Parathyroid adenoma (tissue), 2 donors: ENCODE data around the gene EPB41.
"Not testable (repeated sequence)": the region's sequence is repeated elsewhere in the genome, so short reads cannot be mapped to it uniquely, and the experiment has no call there.

Source experiments
- H2AFZ ChIP-seq: fragments of 300-600 bp; sonication (generic); one replicate; pipeline ENCODE4 v1.7.0; 2017; ENCODE audit warnings: antibody characterized with exemption, mild to moderate bottlenecking
- H3K27ac ChIP-seq: fragments of 300-600 bp; sonication (generic); one replicate; pipeline ENCODE4 v1.7.0; 2017
- H3K27me3 ChIP-seq: fragments of 300-600 bp; sonication (generic); one replicate; pipeline ENCODE4 v1.7.0; 2017; ENCODE audit warnings: low read length; ENCODE audit not compliant: control insufficient read depth, insufficient read depth
- H3K36me3 ChIP-seq: fragments of 300-600 bp; sonication (generic); one replicate; pipeline ENCODE4 v1.7.0; 2017; ENCODE audit warnings: low read length; ENCODE audit not compliant: control insufficient read depth, insufficient read depth
- H3K4me1 ChIP-seq: fragments of 300-600 bp; sonication (generic); one replicate; pipeline ENCODE4 v1.7.0; 2017; ENCODE audit warnings: control low read depth
- H3K4me2 ChIP-seq: fragments of 300-600 bp; sonication (generic); one replicate; pipeline ENCODE4 v1.7.0; 2017; ENCODE audit warnings: low read length
- H3K4me3 ChIP-seq: fragments of 300-600 bp; sonication (generic); one replicate; pipeline ENCODE4 v1.7.0; 2017; ENCODE audit warnings: low read depth, low read length
- H3K79me2 ChIP-seq: fragments of 300-600 bp; sonication (generic); one replicate; pipeline ENCODE4 v1.7.0; 2017; ENCODE audit warnings: control low read depth
- H3K9ac ChIP-seq: fragments of 300-600 bp; sonication (generic); one replicate; pipeline ENCODE4 v1.7.0; 2017; ENCODE audit warnings: mild to moderate bottlenecking
- H3K9me3 ChIP-seq: fragments of 300-600 bp; sonication (generic); one replicate; pipeline ENCODE4 v1.7.0; 2017; ENCODE audit warnings: low read length; ENCODE audit not compliant: control insufficient read depth
- TF ChIP-seq, protein P1 (sequence below): fragments of 300-600 bp; sonication (generic); IDR thresholded peaks from one replicate; pipeline ENCODE4 v1.7.0; 2017; ENCODE audit warnings: antibody characterized with exemption, mild to moderate bottlenecking
- donor health status: primary hyperparathyroidism.

Gene EPB41

DNA sequence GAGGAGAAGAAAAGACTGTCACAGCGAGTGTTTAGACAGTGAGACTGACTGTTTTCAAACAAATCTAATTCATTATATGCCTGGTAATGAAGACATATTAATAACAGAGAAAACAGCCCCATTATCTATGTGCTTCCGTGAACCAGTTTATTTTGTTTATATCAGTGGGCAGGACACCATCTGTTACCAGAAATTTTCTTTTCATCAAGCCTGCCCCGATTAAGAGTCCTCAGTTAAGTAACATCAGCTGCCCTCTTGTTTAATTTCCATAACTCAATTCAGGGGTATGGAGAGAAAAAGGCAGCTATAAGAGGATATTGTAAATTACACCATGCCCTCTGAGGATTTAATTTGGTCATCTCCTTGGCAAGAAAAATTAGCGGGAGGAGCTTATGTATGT is 115.3 kb downstream of the EPB41 start:
- H3K4me3 ChIP-seq = no peak overlapping the region
- no peaks in the 10 kb centered on the region for H3K9me3 ChIP-seq
- no peak overlapping the region for H2AFZ ChIP-seq
- TF ChIP-seq, protein P1, sequence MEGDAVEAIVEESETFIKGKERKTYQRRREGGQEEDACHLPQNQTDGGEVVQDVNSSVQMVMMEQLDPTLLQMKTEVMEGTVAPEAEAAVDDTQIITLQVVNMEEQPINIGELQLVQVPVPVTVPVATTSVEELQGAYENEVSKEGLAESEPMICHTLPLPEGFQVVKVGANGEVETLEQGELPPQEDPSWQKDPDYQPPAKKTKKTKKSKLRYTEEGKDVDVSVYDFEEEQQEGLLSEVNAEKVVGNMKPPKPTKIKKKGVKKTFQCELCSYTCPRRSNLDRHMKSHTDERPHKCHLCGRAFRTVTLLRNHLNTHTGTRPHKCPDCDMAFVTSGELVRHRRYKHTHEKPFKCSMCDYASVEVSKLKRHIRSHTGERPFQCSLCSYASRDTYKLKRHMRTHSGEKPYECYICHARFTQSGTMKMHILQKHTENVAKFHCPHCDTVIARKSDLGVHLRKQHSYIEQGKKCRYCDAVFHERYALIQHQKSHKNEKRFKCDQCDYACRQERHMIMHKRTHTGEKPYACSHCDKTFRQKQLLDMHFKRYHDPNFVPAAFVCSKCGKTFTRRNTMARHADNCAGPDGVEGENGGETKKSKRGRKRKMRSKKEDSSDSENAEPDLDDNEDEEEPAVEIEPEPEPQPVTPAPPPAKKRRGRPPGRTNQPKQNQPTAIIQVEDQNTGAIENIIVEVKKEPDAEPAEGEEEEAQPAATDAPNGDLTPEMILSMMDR = no peak
- H3K4me1 ChIP-seq = no peaks in the 10 kb centered on the region
- no peaks in the 10 kb centered on the region for H3K79me2 ChIP-seq
- no peak overlapping the region for H3K9ac ChIP-seq
- no peak overlapping the region for H3K27ac ChIP-seq
- H3K36me3 ChIP-seq = no peaks in the 10 kb centered on the region
- H3K27me3 ChIP-seq = no peaks in the 10 kb centered on the region
- no peak overlapping the region for H3K4me2 ChIP-seq

DNA sequence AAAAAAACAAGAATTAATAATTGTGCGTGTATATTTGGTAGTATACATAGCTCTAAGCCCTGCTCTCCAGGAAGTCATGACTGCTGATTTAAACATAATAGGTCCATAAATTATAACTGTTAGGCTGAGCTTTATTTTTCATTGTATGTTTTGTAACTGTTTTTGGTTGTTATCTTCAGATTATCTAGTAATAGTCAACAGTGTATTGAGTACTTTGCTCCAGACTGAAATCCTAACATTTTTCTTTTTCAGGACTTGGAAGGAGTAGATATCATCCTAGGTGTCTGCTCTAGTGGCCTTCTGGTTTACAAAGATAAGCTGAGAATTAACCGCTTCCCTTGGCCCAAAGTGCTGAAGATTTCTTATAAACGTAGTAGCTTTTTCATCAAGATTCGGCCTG is 118.5 kb downstream of the EPB41 start:
- no peak overlapping the region for H3K9ac ChIP-seq
- H3K79me2 ChIP-seq = no peaks in the 10 kb centered on the region
- no peaks in the 10 kb centered on the region for H3K27me3 ChIP-seq
- H3K9me3 ChIP-seq = no peaks in the 10 kb centered on the region
- no peak overlapping the region for H2AFZ ChIP-seq
- H3K4me3 ChIP-seq = no peak overlapping the region
- no peak overlapping the region for H3K27ac ChIP-seq
- TF ChIP-seq, protein P1 = no peak
- no peaks in the 10 kb centered on the region for H3K36me3 ChIP-seq
- H3K4me2 ChIP-seq = no peak overlapping the region
- H3K4me1 ChIP-seq = no peaks in the 10 kb centered on the region

DNA sequence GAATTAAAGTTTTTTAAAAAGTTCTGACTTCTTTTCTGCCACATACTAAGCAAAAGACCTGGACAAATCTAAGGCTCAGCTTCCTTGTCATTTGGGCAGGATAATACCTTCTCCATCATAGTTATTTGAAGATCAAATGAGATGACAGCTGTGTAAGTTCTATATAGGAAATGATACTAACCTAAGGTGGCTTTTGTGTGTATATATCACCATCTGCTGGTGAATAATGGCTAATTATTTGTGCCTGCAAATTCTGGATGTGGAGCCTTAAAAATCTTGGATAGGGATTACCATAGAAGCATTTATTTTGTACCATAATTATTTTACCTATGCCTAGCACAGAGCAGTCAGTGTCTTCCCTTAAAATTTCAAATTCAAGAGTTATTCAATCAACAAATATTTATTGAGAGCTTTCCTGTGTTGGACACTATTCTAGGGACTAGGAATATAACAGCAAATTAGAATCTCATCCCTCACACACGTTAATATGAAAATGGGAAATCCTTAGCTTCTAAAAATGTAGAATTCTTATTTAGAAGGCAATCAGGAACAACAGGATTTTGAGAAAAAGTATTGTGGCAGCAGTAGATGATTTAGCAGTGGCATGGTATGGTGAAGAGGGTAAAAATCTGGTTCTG is 119.6 kb downstream of the EPB41 start:
- no peaks in the 10 kb centered on the region for H3K9me3 ChIP-seq
- H3K27me3 ChIP-seq = no peaks in the 10 kb centered on the region
- no peak overlapping the region for H3K4me2 ChIP-seq
- H3K9ac ChIP-seq = no peak overlapping the region
- H2AFZ ChIP-seq = no peak overlapping the region
- no peaks in the 10 kb centered on the region for H3K4me1 ChIP-seq
- TF ChIP-seq, protein P1 = peak; percentile 51
- no peaks in the 10 kb centered on the region for H3K79me2 ChIP-seq
- no peak overlapping the region for H3K27ac ChIP-seq
- H3K36me3 ChIP-seq = no peaks in the 10 kb centered on the region
- no peak overlapping the region for H3K4me3 ChIP-seq

DNA sequence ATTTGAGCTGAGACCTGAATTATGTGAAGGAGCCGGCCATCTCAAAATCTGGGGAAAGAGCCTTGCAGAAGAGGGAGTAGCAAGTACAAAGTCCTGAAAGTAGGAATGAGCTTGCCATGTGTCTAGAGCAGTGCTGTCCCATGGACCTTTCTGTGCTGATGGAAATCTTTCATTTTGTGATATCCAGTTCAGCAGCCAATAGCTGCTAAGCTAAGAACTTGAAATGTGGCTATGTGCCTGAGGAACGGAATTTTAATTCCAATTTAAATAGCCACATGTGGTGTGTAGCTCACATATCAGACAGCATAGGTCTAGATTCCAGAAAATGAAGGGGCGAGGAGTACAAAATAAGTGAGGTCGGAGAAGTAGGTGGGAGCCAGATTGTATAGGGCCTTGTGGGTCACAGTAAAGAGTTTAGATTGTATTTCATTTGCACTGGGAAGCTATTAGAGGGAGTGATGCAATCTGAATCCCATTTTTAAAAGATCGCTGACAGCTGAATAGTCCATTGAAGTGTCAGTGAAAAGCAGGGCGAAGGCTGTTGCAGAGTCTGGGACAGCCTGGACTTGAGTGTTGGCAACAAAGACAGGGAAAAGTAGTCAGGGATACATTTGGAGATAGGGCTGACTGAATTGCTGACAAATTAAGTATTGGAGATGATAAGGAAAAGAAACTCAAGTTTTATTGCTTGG is 129.1 kb downstream of the EPB41 start:
- Histone ChIP-seq H3K79me2 (no peaks in the 10 kb centered on the region), H3K27me3 (no peaks in the 10 kb centered on the region), H3K4me2 (no peak overlapping the region), H3K4me3 (no peak overlapping the region), H3K9ac (no peak overlapping the region), H3K27ac (no peak overlapping the region), H3K4me1 (no peaks in the 10 kb centered on the region), H3K36me3 (no peaks in the 10 kb centered on the region), H2AFZ (no peak overlapping the region), H3K9me3 (no peaks in the 10 kb centered on the region)
- TF ChIP-seq, protein P1 = no peak

DNA sequence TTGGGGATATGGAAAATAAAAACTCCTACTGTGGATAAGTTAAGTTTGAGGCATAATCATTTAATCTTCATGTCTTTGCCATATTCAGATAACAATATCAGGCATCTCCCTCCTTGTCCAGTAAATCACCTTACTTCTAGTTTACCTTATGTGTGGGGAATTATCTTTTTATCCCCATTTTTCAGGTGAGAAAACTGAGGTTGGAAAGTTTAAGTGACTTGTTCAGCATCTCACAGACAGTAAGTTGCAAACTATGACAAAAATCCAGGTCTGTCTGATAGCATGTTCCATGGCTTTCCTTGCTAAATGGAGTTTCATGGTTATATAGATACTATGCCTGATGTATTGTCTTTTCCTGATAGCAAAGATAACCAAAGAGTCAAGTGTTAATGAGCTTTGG is 129.6 kb downstream of the EPB41 start:
- H3K4me1 ChIP-seq = no peaks in the 10 kb centered on the region
- no peak overlapping the region for H3K4me2 ChIP-seq
- H3K9ac ChIP-seq = no peak overlapping the region
- no peak overlapping the region for H3K27ac ChIP-seq
- TF ChIP-seq, protein P1 = no peak
- H3K79me2 ChIP-seq = no peaks in the 10 kb centered on the region
- no peaks in the 10 kb centered on the region for H3K27me3 ChIP-seq
- H3K36me3 ChIP-seq = no peaks in the 10 kb centered on the region
- no peak overlapping the region for H2AFZ ChIP-seq
- no peaks in the 10 kb centered on the region for H3K9me3 ChIP-seq
- no peak overlapping the region for H3K4me3 ChIP-seq

DNA sequence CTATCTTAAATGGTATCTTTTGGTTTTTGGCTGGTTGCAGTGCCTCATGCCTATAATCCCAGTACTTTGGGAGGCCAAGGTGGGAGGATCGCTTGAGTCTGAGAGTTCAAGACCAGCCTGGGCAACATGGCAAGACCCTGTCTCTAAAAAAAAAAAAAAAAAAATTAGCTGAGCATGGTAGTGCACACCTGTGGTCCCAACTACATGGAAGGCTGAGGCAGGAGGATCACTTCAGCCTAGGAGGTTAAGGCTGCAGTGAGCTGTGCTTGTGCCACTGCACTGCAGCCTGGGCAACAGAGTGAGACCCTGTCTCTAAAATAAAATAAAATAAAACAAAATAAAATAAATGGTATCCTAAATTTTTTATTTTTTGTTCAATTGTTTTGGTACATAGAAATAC is 131.3 kb downstream of the EPB41 start:
- H3K36me3 ChIP-seq, H3K4me3 ChIP-seq, H3K79me2 ChIP-seq, H3K9ac ChIP-seq, H2AFZ ChIP-seq, H3K27ac ChIP-seq, H3K27me3 ChIP-seq, H3K9me3 ChIP-seq, H3K4me2 ChIP-seq, H3K4me1 ChIP-seq: not testable (repeated sequence)
